Testis (tissue), 3 donors: ENCODE results near the gene OSTF1. TPM values are rescaled to one million over a fixed set of nuclear protein-coding genes. Genes with fewer than 3 reads are reported as not detected.

Experiments
- DNase-seq: peaks from one replicate; pipeline ENCODE4 v3.0.0-alpha.2; 2019
- H3K27ac ChIP-seq, 2 donors: fragments of 200-600 bp; sonication (generic); one replicate each; pipeline ENCODE4 v1.5.1; 2019
- H3K27me3 ChIP-seq: fragments of 200-600 bp; sonication (generic); one replicate; pipeline ENCODE4 v1.5.1; 2019
- H3K36me3 ChIP-seq: fragments of 200-600 bp; sonication (generic); one replicate; pipeline ENCODE4 v1.5.1; 2017; ENCODE audit warnings: low read depth; ENCODE audit errors: missing control alignments
- H3K4me1 ChIP-seq: fragments of 200-600 bp; sonication (generic); one replicate; pipeline ENCODE4 v1.5.1; 2019
- H3K4me3 ChIP-seq, 2 donors: fragments of 200-600 bp; sonication (generic); one replicate each; pipeline ENCODE4 v1.5.1; 2017 to 2019
- H3K9me3 ChIP-seq: fragments of 200-600 bp; sonication (generic); one replicate; pipeline ENCODE4 v1.5.1; 2017
- CTCF ChIP-seq, 3 experiments: fragments of 450-650 bp in 2 of 3; fragments of 200-600 bp in 1 of 3; sonication (generic) in 1 of 3; IDR thresholded peaks; one replicate each; pipeline ENCODE4 v1.5.1; 2016 to 2019; ENCODE audit warnings: antibody characterized with exemption in 3 of 3, mild to moderate bottlenecking in 2 of 3, moderate library complexity in 1 of 3
- POLR2A ChIP-seq: fragments of 450-650 bp; IDR thresholded peaks from one replicate; pipeline ENCODE4 v1.6.1; 2017; ENCODE audit warnings: antibody characterized with exemption, mild to moderate bottlenecking, moderate library complexity
- WGBS, 2 donors: methylation state at CpG; one replicate each; pipeline ENCODE4 v1.1.5; 2018; 5-methylcytosine and 5-hydroxymethylcytosine counted together
- intact Hi-C: fragments of 100-400 bp; cut with DNase I; formaldehyde crosslinking; loops from one replicate; pipeline ENCODE4 v1.15.1; 2023; ENCODE audit warnings: low total_unique reads
- polyA plus RNA-seq: library from polyadenylated mRNA; stranded (reverse); fragments of 350-450 nt; fragmentation: Illumina TruSeq; extraction: RNeasy Lipid Tissue Mini Kit (QIAGEN cat#74804); gene quantifications from one replicate; pipeline ENCODE4 v1.2.3, GENCODE V29; 2014; ENCODE audit warnings: low read depth, low replicate concordance; ENCODE audit not compliant: insufficient read depth
- total RNA-seq, 2 donors: library from RNA; depleted of rRNA; stranded (reverse); fragments of >200 nt; gene quantifications; one replicate each; pipeline ENCODE4 v1.2.3, GENCODE V29; 2016

OSTF1 gene
- total and polyA plus RNA-seq, 3 donors from 2014 or later: 25.2 to 34.2 (median 25.6) TPM

GRCh38 chr9:75088646-75089372 is 495 bp downstream of the OSTF1 start:
- peak in 1 of 3 experiments; percentile 35 for TF ChIP-seq CTCF (IDR thresholded peaks at IDR 0.05)
- no peak for TF ChIP-seq POLR2A
- no peaks in the 10 kb centered on the region for H3K36me3 ChIP-seq
- peak overlapping the region; percentile 85 to 98 for H3K27ac ChIP-seq
- DNase-seq: peak; percentile 63
- H3K4me3 ChIP-seq: peak overlapping the region; percentile 91 to 92
- no peaks in the 10 kb centered on the region for H3K27me3 ChIP-seq
- H3K4me1 ChIP-seq: peaks cover 38% of the 10 kb centered on the region
- 0 to 1% methylated on average over 43 of the region's 43 CpGs for WGBS, 2 donors
- intact Hi-C loops: no loop called here
- no peaks in the 10 kb centered on the region for H3K9me3 ChIP-seq

GRCh38 chr9:75089373-75089766 is 1.1 kb downstream of the OSTF1 start:
- peak overlapping the region; percentile 85 to 98 for H3K27ac ChIP-seq

GRCh38 chr9:75090579-75090978 is 2.3 kb downstream of the OSTF1 start:
- no peak for TF ChIP-seq POLR2A
- no peak for TF ChIP-seq CTCF (IDR thresholded peaks at IDR 0.05)
- Histone ChIP-seq H3K27ac (no peak overlapping the region), H3K27me3 (no peaks in the 10 kb centered on the region), H3K4me1 (peaks cover 50% of the 10 kb centered on the region), H3K36me3 (no peaks in the 10 kb centered on the region), H3K9me3 (no peaks in the 10 kb centered on the region), H3K4me3 (no peak overlapping the region)
- 77 to 79% methylated on average over 4 of the region's 4 CpGs for WGBS, 2 donors
- intact Hi-C loops: no loop called here
- DNase-seq: no peak

More at GRCh38 chr9:75089373-75089766, 1.1 kb downstream of the OSTF1 start:
- TF ChIP-seq CTCF (IDR thresholded peaks at IDR 0.05): no peak
- TF ChIP-seq POLR2A: no peak
- Histone ChIP-seq H3K36me3 (no peaks in the 10 kb centered on the region), H3K9me3 (no peaks in the 10 kb centered on the region), H3K27me3 (no peaks in the 10 kb centered on the region), H3K4me1 (peaks cover 38% of the 10 kb centered on the region), H3K4me3 (peak overlapping the region; percentile 91 to 92)
- WGBS, 2 donors: 7 to 9% methylated on average over 11 of the region's 11 CpGs
- DNase-seq: no peak
- intact Hi-C loops: no loop called here

- Histone ChIP-seq H3K36me3 (no peaks in the 10 kb centered on the region), H3K9me3 (no peaks in the 10 kb centered on the region), H3K4me1 (peaks cover 48% of the 10 kb centered on the region), H3K27me3 (no peaks in the 10 kb centered on the region), H3K4me3 (no peak overlapping the region), H3K27ac (no peak overlapping the region)
- intact Hi-C loops: no loop called here
- no peak for TF ChIP-seq CTCF (IDR thresholded peaks at IDR 0.05)
- TF ChIP-seq POLR2A: no peak
- 61 to 77% methylated on average over 4 of the region's 4 CpGs for WGBS, 2 donors
- no peak for DNase-seq
Measured at GRCh38 chr9:75092766-75093165, 4.5 kb downstream of the OSTF1 start.

GRCh38 chr9:75096796-75097195 is 8.5 kb downstream of the OSTF1 start:
- DNase-seq: no peak
- Histone ChIP-seq H3K9me3 (no peaks in the 10 kb centered on the region), H3K27ac (no peak overlapping the region), H3K4me3 (no peak overlapping the region), H3K4me1 (peaks cover 41% of the 10 kb centered on the region), H3K27me3 (no peaks in the 10 kb centered on the region), H3K36me3 (no peaks in the 10 kb centered on the region)
- intact Hi-C loops: no loop called here
- WGBS, 2 donors: 56 to 58% methylated on average over 4 of the region's 4 CpGs
- no peak for TF ChIP-seq POLR2A
- TF ChIP-seq CTCF (IDR thresholded peaks at IDR 0.05): no peak
